GM08714 (cell line): ENCODE results near the gene CTNNA2.

Experiments used
- H3K4me3 ChIP-seq: fragments of 200-500 bp; sonication (Bioruptor generic); 2 replicates; pipeline ENCODE4 v1.5.1; 2014; ENCODE audit warnings: mild to moderate bottlenecking, low read length, inconsistent platforms
- ZNF274 ChIP-seq: IDR thresholded peaks from 2 replicates; pipeline ENCODE4 v1.6.1; 2012; ENCODE audit warnings: mild to moderate bottlenecking, low read depth, low read length

Gene CTNNA2

DNA sequence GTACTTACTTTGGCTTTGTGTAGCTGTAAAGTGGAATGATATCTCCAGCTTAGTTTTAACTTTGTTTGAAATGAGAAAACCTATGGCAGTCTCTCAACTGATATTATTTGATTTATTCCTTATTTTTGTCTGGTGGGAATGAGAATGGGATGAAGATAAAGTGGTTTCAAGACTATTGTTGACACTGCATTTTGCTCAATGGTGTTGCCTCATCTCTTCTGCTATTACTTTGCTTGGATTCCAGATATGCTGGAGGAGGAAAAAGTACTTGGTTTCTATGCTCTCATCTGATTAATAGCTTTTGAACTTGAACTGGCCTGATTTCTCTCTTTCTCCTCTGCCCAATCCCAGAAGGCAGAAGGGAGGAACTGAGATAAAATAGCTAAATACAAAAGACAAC lies 198.2 kb downstream of the CTNNA2 start:
- no peak for TF ChIP-seq ZNF274
- H3K4me3 ChIP-seq: no peak overlapping the region

DNA sequence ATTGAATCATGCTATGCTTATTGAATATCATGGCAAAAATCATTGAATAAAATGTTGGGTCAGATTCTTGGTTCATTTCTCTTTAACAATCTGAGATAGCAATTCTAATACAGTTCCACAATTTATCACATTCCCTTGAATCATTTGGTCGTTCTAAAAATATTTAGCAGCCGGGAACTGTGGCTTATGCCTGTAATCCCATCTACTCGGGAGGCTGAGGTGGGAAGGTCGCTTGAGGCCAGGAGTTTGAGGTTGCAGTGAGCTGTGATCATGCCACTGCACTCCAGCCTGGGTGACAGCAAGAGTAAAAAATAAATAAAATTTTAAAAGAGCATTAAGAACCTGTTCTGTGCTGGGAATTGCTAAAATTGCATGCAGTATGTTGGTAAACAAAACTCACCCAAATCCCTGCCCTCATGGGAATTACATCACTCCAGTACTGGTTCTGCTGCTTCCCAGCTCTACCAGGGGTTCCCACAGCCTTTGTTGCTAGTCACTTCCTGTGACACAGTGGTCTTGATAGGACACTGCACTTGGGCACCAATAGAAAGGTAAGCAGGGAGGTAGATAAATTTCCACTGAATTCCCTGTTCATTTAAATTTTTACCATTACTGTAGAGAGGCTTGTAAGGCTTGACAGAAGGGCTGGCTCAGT lies 200.4 kb downstream of the CTNNA2 start:
- H3K4me3 ChIP-seq: no peak overlapping the region
- TF ChIP-seq ZNF274: no peak

DNA sequence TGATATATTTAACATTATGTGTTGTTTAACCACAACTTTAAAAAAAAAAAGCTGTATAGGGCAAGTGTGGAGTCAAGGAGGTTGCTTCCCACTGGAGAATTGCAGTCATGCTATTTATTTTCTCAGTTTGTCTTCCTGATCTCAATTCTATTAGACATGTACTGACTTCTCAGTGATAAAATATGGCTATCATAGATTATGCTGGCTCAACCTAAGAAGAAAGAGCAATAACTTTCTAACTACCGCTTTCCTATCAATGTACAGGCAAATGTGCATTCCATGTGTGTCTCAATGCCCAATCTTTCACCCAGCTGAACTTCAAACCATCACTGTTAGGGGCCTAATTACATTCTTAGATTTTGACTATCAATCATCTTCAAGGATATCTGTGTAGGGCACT lies 201.4 kb downstream of the CTNNA2 start:
- TF ChIP-seq ZNF274: no peak

DNA sequence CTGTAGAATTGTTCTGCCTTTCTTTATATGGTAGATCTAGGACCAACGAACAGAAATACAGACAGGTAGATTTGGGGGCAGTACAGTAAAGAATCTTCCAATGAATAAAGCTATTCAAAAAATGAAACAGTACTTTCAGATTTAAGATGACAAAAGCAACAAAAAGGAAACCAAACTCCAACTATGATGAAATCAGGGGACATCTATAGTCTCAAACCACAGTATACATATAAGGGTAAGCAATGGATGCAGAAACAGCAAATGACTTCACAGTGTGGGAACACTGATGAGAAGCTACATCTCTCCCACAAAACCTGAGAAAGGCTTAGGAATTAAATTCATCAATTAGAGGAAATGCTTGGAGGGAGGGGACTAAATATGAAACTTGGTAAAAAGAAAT lies 202.5 kb downstream of the CTNNA2 start:
- no peak for TF ChIP-seq ZNF274
- no peak overlapping the region for H3K4me3 ChIP-seq

More for the DNA sequence above, 201.4 kb downstream of the CTNNA2 start:
- H3K4me3 ChIP-seq: no peak overlapping the region

DNA sequence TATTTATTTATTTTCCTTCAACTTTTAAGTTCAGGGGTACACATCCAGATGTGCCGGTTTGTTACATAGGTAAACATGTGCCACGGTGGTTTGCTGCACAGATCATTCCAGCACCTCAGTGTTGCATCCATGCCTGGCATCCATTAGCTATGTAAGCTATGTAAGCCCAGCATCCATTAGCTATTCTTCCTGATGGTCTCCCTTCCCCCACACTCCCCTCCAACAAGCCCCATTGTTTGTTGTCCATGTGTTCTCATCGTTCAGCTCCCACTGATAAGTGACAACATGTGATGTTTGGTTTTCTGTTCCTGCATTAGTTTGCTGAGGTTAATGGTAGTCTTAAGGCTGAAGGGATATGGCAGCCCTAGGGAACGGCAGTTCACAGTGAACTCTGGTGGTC lies 203.4 kb downstream of the CTNNA2 start:
- H3K4me3 ChIP-seq: no peak overlapping the region
- no peak for TF ChIP-seq ZNF274

DNA sequence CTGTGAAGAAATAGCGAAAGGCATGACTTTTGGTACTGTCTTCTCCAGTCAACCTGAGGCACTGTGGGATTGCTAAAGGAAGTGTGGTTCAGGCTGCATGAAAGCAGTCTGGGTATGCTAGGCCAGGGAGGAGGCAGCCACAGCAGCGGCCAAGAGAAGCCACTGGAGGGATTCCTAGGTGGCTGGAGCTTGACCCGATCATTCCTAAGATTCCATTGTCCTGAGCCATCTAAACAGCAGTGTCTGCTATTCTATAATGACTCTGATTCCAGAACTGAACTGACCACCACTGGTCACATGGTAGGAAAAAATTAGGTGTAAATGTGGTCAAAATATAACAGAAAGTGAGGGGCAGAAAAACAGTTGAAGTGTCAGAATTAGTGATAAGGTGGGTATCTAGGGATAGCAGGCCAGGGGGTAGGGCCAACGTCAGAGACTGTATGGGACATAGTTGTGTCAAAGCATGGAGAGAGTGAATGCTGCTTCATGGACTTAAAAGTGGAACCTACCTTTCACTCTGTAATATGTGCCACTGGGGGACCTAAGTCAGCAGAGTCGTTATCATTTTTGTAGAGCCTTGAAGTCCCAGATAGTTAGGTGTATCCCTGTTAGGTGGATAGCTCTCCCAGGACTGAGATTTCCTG lies 204.6 kb downstream of the CTNNA2 start:
- no peak for TF ChIP-seq ZNF274
- H3K4me3 ChIP-seq: no peak overlapping the region

DNA sequence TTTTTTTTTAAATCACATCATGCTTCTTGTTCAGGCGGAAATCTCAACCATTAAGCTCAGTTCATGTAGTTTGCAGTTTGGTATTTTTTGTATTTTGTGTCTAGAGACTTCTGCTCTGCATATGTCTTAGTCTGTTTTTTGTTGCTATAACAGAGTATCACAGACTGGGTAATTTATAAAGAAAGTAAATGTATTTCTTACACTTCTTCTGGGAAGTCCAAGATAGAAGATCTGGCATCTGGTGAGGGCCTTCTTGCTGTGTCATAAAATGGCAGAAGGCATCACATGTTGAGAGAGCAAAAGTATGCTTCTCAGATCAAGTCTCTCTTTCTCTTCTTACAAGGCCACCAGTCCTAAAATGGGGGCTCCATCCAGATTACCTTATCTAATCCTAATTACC lies 208.2 kb downstream of the CTNNA2 start:
- H3K4me3 ChIP-seq: no peak overlapping the region
- no peak for TF ChIP-seq ZNF274

DNA sequence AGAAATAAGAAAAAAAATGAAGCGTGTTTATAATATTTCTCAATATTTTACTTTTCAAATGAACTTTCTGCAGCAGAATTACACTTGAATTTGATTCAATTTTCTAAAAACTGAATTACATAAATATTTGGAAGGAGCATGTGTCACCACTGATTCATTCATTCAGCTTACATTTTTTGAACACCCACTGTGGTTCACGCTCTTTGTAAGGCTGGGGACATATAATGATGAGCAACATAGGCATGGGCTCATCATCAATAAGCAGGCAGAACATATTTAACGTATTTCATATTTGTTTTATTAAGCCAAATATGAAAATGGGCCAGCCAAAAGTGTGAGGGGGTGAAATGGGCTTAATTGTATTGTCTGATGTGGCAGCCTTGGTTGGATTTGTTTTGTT lies 209.1 kb downstream of the CTNNA2 start:
- TF ChIP-seq ZNF274: no peak
- H3K4me3 ChIP-seq: no peak overlapping the region

DNA sequence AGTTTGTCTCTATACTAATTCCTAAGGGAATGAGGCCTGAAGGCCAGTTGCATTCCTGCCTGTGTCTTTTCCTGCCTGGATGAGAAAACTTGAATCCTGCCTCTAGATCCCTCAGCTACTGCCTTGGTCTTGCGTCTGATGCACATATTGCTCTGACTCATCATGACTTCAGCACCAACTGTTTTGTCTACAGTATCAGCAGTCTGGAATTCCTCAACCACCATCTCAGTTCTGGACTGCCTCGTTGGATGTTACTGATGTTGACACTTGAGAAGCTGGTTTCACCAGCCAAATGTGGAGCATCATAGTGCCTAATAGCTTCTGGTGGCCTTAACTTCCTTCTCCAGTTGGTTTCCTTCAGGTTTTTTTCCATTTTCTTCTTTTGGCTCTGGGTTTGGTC lies 211.0 kb downstream of the CTNNA2 start:
- no peak for TF ChIP-seq ZNF274
- H3K4me3 ChIP-seq: no peak overlapping the region

DNA sequence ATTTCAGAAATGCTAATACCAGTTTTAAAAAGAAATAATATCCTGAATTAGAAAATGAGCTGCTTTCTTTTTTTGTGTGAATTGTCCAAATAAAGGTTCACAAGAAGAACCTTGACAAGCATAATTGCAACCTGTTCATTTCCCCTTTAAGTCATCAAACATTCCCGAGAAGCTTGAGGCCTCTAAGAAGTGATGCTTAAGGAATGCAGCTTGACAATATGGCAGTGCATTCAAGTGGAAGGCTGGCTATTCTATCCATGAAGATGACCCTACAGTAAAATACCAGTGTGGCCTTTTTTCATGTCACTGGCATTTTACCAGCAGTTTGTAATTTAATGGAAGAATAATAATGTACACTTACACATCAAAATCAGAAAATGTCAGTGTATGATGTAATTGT lies 216.7 kb downstream of the CTNNA2 start:
- no peak overlapping the region for H3K4me3 ChIP-seq
- TF ChIP-seq ZNF274: no peak

DNA sequence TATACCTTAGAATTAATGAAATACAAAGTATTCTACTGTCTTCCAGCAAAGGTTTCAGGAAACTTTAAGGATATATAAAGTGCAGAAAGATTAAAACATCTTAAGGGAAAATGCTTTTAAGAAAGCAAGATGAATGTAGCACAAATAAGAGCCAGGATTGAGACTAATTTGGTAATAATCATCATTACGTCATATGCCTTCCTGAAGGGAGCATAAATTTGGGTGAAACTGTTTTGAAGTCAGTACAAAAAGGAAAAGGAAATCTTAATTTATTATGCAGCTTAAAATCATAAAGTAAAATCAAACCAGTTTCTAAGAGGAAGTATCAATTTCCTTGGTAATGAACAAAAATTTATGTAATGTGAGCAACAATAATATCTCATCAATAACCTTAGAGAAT lies 221.7 kb downstream of the CTNNA2 start:
- TF ChIP-seq ZNF274: no peak
- H3K4me3 ChIP-seq: no peak overlapping the region

DNA sequence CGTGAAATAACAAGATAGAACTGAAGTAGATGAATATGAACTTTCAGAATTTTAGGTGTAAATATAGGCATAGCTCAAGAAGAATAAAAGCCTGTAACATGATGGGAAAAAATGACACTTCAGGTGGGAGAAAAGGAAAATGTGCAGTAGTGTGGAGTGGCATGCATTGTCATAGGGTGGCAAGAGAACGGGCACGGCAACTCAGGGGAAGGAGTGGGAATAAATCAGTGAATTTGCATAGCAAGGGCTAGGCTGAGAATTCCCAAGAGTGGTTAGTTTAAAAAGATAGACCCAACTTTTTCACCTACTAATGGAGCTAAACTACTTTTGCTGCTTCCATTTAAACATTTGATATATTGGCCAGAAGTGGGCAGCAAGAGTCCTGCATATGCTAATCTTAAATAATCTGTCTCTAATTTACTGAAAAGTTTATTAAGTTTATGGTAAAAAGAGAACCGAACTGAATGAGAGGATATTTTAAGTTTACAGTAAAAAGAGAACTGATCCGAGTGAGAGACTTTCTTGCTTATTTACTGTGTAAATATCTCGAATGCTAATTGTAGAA lies 228.1 kb downstream of the CTNNA2 start:
- no peak for TF ChIP-seq ZNF274
- no peak overlapping the region for H3K4me3 ChIP-seq

DNA sequence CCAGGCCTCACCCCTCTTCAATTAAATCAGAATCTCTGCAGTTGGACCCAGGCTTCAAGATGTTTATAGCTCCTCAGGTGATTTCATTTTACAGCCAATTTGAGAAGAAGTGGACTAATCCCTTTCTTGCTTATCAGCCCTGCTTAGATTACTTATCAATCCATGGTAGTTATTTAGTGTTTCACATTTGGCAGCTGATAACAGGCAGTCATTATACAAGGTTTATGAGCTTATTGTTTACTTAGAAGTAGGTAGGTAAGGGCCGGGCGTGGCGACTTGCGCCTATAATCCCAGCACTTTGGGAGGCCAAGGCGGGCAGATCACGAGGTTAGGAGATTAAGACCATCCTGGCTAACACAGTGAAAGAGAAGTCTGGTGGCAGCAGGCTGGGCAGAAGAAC lies 237.5 kb downstream of the CTNNA2 start:
- no peak overlapping the region for H3K4me3 ChIP-seq
- no peak for TF ChIP-seq ZNF274

DNA sequence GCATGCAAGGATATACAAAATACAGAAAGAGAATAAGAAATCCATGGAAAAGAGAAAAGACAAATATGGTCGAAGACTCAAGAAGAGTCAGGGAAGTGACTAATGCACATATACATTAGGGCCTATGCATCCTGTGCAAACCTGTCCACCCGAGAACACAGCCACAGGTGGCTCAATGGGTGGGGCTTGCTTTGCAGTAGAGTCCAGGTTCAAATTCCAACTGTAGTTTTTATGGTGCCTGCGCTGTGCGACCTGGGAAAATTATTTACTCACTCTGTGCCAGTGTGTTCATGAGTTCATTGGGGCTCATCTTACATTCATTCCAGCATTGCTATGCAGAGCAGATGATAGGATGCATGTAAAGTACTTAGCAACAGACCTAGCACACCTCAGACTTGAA lies 244.7 kb downstream of the CTNNA2 start:
- TF ChIP-seq ZNF274: no peak
- H3K4me3 ChIP-seq: no peak overlapping the region

DNA sequence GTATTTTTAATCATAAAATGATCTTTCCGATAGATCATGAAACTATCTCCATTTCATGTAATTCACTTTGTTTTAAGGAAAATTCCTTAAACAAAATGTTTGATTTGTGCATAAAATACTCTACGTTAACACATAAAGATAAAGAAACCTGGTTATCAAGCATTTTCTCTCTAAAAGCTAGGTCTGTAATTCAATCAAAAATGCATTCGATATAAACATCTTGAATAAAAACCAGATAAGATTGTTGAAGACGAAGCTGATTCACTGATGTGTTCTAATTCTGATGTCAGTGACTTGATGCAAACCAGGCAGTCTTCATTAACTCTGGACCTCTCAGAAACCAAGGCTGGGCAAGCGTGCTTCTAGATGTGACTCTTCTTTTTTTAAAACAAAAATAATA lies 245.2 kb downstream of the CTNNA2 start:
- TF ChIP-seq ZNF274: no peak

More for the DNA sequence above, 245.2 kb downstream of the CTNNA2 start:
- no peak overlapping the region for H3K4me3 ChIP-seq
